C1 segment of cervical spinal cord (tissue), 14 donors: ENCODE measurements around the gene HIVEP3.

Experiments used
- DNase-seq, 14 donors: peaks; one replicate each; lab custom pipeline; 2025; lab: John Stamatoyannopoulos, UW

Gene HIVEP3

GRCh38 chr1:41874903-41875411, 43.8 kb downstream of the HIVEP3 start:
- DNase-seq = peak in 7 of 14 donors; percentile 24 to 71 (median 55)

DNA sequence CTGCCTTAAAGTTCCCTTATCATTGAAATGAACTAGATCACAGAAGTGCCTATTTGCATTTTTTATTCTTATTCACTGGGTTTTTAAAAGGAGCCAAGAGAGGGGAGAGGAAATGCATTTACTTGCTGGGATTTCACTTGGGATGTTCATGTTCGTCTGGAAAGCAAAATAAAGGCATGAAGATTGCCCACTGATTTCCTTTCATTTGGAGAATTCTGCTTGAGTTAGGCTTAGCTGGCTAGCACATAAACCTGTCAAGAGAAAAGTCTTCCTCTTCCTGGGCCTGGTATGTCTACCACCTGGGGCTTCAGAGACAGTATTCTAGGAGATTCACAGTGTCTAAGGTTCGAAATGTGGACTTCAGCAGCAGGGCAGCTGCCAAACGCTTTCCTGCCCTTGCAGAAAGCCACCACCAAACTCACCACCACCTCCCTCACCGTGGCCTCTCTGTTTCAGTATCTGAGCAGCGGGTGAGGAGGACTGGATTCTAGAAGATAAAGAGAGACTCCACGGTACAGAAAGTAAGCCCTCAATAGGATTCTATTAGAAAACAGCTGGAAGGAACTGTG, 44.5 kb downstream of the HIVEP3 start:
- no peak for DNase-seq

GRCh38 chr1:41872074-41872473, 46.6 kb downstream of the HIVEP3 start:
- DNase-seq = no peak

GRCh38 chr1:41870076-41870562, 48.6 kb downstream of the HIVEP3 start:
- no peak for DNase-seq

DNA sequence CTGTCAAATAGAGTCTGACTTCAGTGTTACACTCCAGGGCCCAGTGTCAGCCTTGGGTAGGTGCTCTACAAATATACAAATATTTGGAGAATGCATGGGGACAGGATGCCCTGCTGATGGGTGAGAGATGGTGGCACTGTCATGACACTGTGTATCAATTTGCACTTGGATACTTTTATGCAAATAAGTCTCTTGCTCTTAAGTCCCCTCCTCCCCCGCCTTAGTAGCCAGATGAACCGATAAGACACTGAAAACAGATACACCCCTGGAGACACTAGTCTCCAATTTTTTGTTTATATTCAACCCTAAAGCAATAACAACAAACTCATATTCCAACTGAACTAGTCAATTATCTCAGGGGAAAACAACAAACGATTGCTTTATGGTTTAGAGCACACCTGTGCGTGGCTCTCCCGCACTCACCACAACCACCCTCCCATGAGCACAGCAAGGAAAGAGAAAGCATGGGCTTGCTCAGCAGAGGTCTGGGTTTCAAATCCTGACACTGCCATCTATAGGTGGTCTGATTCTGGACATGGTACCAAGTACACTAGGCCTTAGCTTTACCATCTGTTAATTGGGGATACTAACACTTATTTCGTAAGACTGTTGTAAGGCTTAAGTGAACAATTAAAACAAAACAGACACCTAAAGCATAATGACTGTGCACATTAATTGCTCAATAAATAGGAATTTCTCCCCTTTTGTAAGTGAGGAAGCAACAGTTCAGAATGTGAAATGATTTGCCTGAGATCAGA, 50.3 kb downstream of the HIVEP3 start:
- no peak for DNase-seq

- peak in 1 of 14 donors; percentile 15 for DNase-seq
Observed at GRCh38 chr1:41866285-41866684, 52.4 kb downstream of the HIVEP3 start.

DNA sequence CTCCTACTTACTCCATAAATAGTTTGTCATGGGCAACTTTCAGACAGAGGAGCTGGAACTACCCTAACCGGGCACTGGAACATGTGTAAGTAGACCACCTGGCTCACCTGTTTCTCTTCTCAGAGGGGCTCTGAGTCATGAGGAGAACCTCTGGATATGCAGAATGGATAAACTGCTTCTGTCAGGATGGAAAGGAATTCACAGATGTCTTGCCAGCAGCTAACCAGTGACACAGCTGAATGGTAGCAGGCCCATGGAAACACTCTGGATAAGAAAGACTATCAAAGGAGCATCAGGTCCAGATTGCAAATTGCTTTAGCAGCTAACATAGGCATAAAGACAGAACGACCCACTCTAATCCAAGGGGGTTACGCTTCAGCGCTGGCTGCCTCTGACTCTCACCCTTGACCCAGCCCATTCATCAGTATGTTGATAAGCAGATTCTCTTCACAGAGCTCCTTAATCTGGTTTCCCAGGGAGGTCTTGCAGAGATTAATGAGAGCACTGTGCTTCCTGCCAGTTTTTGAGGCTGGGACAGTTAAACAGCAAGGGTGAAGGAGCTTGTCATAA, 54.2 kb downstream of the HIVEP3 start:
- DNase-seq = no peak

DNA sequence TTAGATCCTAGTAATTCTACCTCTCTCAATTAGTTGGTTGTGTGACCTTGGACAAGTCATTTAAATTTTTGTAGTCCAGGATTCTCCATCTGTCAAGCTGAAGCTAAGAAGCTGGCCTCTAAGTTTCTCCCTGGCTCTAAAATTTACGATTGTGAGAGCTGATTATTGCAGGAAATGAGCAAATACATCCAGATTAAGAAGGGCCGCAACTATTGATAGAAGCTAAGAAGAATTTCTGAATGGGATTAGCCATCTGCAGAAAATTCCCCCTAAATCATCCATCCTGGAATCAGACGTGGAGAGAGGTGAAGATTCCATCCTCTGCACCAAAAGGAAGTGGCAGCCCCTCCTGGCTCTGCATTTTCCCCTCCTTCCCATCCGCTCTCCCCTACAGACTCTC, 55.0 kb downstream of the HIVEP3 start:
- DNase-seq = no peak

DNA sequence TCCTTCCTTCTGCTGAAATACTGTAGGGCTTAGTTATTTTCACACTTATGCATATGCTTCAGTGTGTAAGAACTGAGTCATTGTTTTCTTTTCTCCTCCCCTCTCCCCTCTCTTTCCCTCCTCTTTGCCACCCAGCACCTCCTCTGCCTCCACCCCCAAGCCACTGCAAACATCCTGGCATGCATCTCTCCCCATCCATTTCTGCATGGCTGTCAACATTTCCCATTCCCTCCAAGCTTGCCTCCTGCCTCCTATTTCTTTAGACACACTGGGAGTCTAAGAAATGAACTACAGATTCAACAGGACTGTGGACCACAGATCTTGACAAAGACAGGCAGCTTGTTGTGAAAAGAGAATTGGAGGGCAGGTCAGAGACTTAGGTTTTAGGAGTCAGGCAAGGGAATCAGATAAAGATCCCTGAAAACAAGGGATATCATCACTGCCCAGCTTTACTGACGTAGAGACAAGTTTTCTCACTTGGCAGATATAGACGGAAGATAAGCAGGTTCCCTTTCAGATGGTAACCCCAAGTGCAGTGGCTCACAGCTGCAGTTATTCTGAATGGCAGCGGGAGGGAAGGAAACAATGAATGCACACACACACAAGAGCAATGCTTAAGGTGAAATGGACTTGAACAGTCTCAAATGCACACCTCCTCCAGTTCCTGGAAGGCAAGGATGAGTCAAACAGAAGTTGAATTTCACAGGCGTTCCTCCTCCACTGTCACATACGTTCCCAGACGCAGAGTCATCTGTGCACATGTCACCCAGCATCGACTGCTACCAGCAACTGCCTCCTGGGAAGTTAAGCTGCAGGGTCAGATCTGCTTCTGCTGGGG, 56.1 kb downstream of the HIVEP3 start:
- no peak for DNase-seq

GRCh38 chr1:41861535-41862383, 57.0 kb downstream of the HIVEP3 start:
- peak in 1 of 14 donors; percentile 83 for DNase-seq

DNA sequence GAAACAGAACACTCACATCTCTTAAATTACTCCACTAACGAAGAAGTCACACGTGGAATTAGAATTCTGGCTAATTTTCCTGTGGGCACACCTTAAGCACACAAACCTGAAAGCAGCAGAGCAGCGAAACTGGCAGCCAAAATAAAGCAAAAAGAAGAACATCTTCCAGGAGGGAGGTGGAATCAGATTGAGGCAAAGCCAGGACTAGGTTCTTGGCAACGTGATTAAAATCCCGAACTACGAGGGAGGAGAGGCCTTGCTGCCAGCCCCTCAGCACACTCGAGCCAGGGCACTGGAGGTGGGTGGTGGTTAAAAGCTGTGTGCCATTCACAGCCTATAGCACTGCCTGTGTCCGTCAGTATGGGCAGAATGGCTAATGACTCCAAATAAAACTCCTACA, 58.0 kb downstream of the HIVEP3 start:
- DNase-seq = peak in 1 of 14 donors; percentile 49

- peak in 1 of 14 donors; percentile 34 for DNase-seq
Observed at GRCh38 chr1:41860214-41860613, 58.5 kb downstream of the HIVEP3 start.

DNA sequence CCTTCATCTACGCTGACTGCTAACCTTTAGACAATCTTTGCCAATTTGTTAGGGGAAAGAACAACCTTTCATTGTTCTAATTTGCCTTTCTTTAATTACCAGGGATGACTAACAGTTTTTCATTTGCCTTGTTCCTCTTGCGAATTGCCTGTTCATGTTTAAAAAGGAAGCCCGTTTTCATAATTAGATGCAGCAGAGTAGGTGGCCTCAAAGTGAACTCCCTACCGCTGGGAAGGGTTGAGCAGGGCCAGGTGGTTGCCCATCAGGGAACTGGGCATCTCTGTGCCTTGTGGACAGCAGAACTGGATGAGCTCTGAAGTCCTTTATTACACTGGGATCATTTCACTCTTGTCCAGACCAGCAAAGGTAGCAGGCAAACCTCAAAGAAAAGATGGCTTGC, 59.0 kb downstream of the HIVEP3 start:
- DNase-seq = peak in 2 of 14 donors; percentile 20 to 94

DNA sequence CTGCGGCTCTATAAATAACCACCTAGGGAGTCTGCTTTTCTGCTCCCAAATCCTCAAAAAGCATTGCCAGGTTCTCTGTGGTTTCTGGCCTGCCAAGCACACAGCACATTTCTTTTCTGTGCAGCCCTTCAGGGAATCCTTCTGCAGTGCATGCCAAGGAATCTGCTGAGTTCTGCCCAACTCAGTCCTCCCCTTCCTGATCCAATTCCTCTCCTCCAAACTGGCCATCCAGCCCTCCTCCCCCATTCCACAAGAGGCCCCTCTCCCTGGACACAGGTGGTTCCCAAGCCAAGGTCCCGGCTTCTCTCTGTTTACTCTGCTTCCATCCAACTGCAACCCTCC, 61.8 kb downstream of the HIVEP3 start:
- peak in 4 of 14 donors; percentile 22 to 81 (median 30) for DNase-seq

DNA sequence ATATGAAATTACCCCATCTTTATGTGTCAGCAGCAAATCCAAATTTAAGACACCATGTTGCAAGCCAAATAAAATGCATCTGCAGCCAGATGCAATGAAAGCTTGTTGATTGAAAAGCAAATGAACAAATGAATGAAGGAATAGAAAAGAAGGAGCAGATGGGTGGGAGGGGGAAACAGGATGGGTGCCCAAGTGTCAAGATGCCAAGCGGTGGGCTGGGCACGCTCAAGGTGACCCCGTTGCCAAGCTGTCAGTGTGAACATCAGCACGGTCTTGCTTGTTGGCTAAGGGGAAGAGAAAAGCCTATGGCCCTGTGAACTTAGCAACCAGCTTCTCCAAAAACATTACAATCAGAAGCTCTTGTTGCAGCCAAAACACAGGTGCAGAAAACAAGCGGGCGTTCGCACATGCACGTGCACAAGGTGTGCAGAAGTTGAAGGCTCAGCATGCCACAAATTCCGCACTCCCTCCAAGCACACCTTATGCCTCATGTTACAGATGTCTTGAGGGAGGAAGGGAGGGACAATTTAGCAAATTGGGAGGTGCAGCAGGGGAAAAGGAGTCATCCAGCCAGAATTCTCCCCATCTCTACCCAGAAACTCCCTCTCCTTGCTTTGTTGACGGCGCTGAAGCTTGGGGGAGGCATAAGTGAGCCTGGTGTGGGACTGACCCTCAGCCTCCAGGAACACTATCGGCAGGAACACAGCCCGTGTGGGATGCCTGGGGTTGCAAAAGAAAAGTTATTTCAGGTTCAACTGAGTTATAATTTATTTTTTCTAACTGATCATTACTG, 62.4 kb downstream of the HIVEP3 start:
- no peak for DNase-seq

DNA sequence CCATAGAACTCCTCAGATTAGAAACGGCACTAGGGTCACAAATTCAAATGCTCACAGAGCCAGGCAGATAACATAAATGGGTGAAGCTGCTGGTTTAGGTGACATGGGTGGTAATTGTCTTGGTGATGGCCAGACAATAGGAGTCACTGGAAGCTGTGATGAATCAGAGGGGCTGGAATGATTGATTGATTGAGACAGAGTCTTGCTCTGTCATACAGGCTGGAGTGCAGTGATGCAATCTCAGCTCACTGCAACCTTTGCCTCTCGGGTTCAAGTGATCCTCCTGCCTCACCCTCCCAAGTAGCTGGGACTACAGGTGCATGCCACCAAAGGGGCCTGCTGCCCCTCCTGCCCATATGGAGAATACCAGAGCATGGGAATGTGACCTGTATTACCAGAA, 63.0 kb downstream of the HIVEP3 start:
- no peak for DNase-seq

DNA sequence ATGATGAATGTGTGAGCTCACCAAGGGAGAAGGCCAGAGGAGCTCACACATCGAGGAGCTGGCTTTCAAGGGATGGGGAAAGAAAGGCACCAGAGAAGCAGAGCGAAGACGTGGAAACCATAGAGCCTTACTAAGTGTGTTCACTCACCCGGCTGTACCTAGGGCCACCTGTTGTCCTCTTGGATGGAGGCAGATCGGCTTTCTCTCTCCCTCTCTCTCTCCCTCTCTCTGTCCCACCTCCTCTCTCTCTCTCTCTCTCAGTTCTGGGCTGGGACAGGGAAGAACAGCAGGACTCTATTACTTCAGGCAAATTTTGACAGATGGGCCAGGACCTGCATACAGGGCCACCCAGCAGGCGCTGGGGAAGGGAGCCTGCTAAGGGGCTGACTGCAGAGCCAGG, 64.8 kb downstream of the HIVEP3 start:
- peak in 1 of 14 donors; percentile 81 for DNase-seq

- no peak for DNase-seq
Observed at GRCh38 chr1:41852091-41852490, 66.6 kb downstream of the HIVEP3 start.

GRCh38 chr1:41851589-41851988, 67.1 kb downstream of the HIVEP3 start:
- peak in 1 of 14 donors; percentile 3 for DNase-seq

DNA sequence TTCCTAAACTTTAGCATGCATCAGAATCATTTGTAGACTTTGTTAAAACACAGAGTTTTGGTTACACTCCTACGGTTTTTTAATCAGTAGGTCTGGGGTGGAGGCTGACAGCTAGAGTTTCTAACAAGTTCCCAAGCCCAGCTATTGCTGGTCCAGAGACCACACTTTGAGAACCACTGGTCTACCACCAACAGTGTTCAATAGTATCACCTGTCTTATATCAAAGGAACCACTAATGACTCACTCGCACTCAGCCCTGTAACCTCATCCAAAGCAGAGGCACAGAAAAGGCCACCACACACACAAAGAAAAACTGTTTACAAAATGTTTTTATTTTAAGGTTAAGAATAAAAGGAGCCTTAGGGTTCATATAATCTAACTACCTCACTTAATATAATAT, 68.7 kb downstream of the HIVEP3 start:
- no peak for DNase-seq
